Activated naive CD4-positive, alpha-beta T cell treated with Interleukin-2 at 50 U/mL for 16 hours (primary cell): Measurements from ENCODE around the gene PPT1.

Experiments used
- DNase-seq: peaks from one replicate; pipeline ENCODE4 v3.0.0-alpha.2; 2020

PPT1 gene

GRCh38 chr1:40092241-40092640 lies 4.8 kb downstream of the PPT1 start:
- no peak for DNase-seq

- no peak for DNase-seq
These were observed 6.2 kb downstream of the PPT1 start for GRCh38 chr1:40090652-40091355.

- DNase-seq = peak; percentile 41
These were observed 12.3 kb downstream of the PPT1 start for GRCh38 chr1:40084750-40085149.

- no peak for DNase-seq
These were observed 15.2 kb downstream of the PPT1 start for GRCh38 chr1:40081871-40082270.

GRCh38 chr1:40079774-40080400 lies 17.2 kb downstream of the PPT1 start:
- no peak for DNase-seq

GRCh38 chr1:40078512-40079333 lies 18.3 kb downstream of the PPT1 start:
- DNase-seq = peak; percentile 50

GRCh38 chr1:40076895-40077312 lies 20.1 kb downstream of the PPT1 start:
- no peak for DNase-seq

- DNase-seq = no peak
These were observed 21.8 kb downstream of the PPT1 start for GRCh38 chr1:40075266-40075665.

GRCh38 chr1:40073062-40073461 lies 24.0 kb downstream of the PPT1 start:
- no peak for DNase-seq

GRCh38 chr1:40072142-40072541 lies 24.9 kb downstream of the PPT1 start:
- DNase-seq = no peak

GRCh38 chr1:40067851-40068250 lies 29.2 kb downstream of the PPT1 start:
- no peak for DNase-seq

GRCh38 chr1:40067023-40067422 lies 30.0 kb downstream of the PPT1 start:
- DNase-seq = no peak

GRCh38 chr1:40064797-40065499 lies 32.1 kb downstream of the PPT1 start:
- no peak for DNase-seq

- DNase-seq = no peak
These were observed 36.9 kb downstream of the PPT1 start for GRCh38 chr1:40059960-40060750.

- no peak for DNase-seq
These were observed 37.6 kb downstream of the PPT1 start for GRCh38 chr1:40059338-40059959.

- DNase-seq = no peak
These were observed 38.4 kb downstream of the PPT1 start for GRCh38 chr1:40058453-40059337.

GRCh38 chr1:40058097-40058452 lies 39.0 kb downstream of the PPT1 start:
- DNase-seq = no peak

- no peak for DNase-seq
These were observed 39.6 kb downstream of the PPT1 start for GRCh38 chr1:40057310-40058030.

- DNase-seq = no peak
These were observed 40.3 kb downstream of the PPT1 start for GRCh38 chr1:40056519-40057309.
